Keratinocyte (primary cell): ENCODE data around the gene TUBA1B. TPM values are rescaled to one million over a fixed set of nuclear protein-coding genes. Genes with fewer than 3 reads are reported as not detected.
A peak's percentile ranks its signal among the peaks of the same experiment; 100 is the strongest.

Source experiments
- DNase-seq: peaks from one replicate; pipeline ENCODE4 v3.0.0-alpha.2; 2011; ENCODE audit warnings: low read depth, missing footprints, low spot score
- FAIRE-seq: peaks from 2 replicates; lab custom pipeline; 2011; peaks lifted over from hg19 to GRCh38; lab: Jason Lieb, UNC
- H2AFZ ChIP-seq: 2 replicates; pipeline ENCODE4 v1.6.0; 2012; ENCODE audit warnings: low read length, control low read depth, inconsistent platforms; ENCODE audit not compliant: control insufficient read depth
- H3K27ac ChIP-seq: 2 replicates; pipeline ENCODE4 v1.5.1; 2011; ENCODE audit warnings: low read length; ENCODE audit not compliant: control insufficient read depth, insufficient read depth
- H3K27me3 ChIP-seq: 3 replicates; pipeline ENCODE4 v1.6.0; 2011; ENCODE audit warnings: low read length; ENCODE audit not compliant: control insufficient read depth, insufficient read depth; ENCODE audit errors: extremely low read depth
- H3K36me3 ChIP-seq, 2 experiments: 2 replicates in 1 of 2; 3 replicates in 1 of 2; pipeline ENCODE4 v1.5.1; 2011; ENCODE audit warnings: low read length in 2 of 2, mild to moderate bottlenecking in 1 of 2; ENCODE audit not compliant: control insufficient read depth in 2 of 2, insufficient read depth in 2 of 2; ENCODE audit errors: extremely low read depth in 1 of 2
- H3K4me1 ChIP-seq: 3 replicates; pipeline ENCODE4 v1.5.1; 2011; ENCODE audit warnings: low read length; ENCODE audit not compliant: control insufficient read depth, insufficient read depth; ENCODE audit errors: extremely low read depth
- H3K4me2 ChIP-seq: 3 replicates; pipeline ENCODE4 v1.6.0; 2011; ENCODE audit warnings: low read depth, low read length; ENCODE audit not compliant: control insufficient read depth, insufficient read depth; ENCODE audit errors: extremely low read depth
- H3K4me3 ChIP-seq, 3 experiments: fragments of 200-600 bp in 1 of 3; sonication (generic) in 1 of 3; 2 replicates in 2 of 3; 3 replicates in 1 of 3; pipeline ENCODE4 v1.5.1; 2011 to 2016; ENCODE audit warnings: low read length in 3 of 3, mild to moderate bottlenecking in 3 of 3, control low read depth in 2 of 3, inconsistent platforms in 1 of 3, low read depth in 1 of 3, mixed read lengths in 1 of 3, mixed run types in 1 of 3, moderate library complexity in 1 of 3; ENCODE audit not compliant: control insufficient read depth in 2 of 3, insufficient read depth in 2 of 3; ENCODE audit errors: extremely low read depth in 1 of 3
- H3K79me2 ChIP-seq: 2 replicates; pipeline ENCODE4 v1.6.0; 2012; ENCODE audit warnings: low read length; ENCODE audit not compliant: control insufficient read depth, insufficient read depth
- H3K9ac ChIP-seq: 3 replicates; pipeline ENCODE4 v1.6.0; 2011; ENCODE audit warnings: low read length; ENCODE audit not compliant: control insufficient read depth, insufficient read depth; ENCODE audit errors: extremely low read depth
- H3K9me1 ChIP-seq: 3 replicates; pipeline ENCODE4 v1.6.0; 2011; ENCODE audit warnings: low read length; ENCODE audit not compliant: control insufficient read depth, insufficient read depth; ENCODE audit errors: extremely low read depth
- H3K9me3 ChIP-seq: 2 replicates; pipeline ENCODE4 v1.5.1; 2012; ENCODE audit warnings: low read depth, low read length; ENCODE audit not compliant: control insufficient read depth
- H4K20me1 ChIP-seq: 3 replicates; pipeline ENCODE4 v1.6.0; 2011; ENCODE audit warnings: low read length; ENCODE audit not compliant: control insufficient read depth, insufficient read depth; ENCODE audit errors: extremely low read depth
- EZH2 ChIP-seq: IDR thresholded peaks from one replicate; pipeline ENCODE4 v1.6.1; 2012; ENCODE audit warnings: inconsistent platforms, mild to moderate bottlenecking, low read length, moderate library complexity
- dilution Hi-C: fragments of 300-500 bp; cut with MboI; formaldehyde crosslinking; loops from one replicate; pipeline ENCODE4 v1.7.0; 2020; ENCODE audit warnings: low sequenced_read_pairs; ENCODE audit not compliant: extremely low pct_ligation_motif_present
- polyA minus RNA-seq, 3 experiments: library from RNA; depleted of rRNA, polyadenylated mRNA; stranded (reverse); fragments of >200 nt; gene quantifications; 1 replicate in 1 of 3; 2 replicates in 1 of 3; 3 replicates in 1 of 3; pipeline ENCODE4 v1.2.3, GENCODE V29; 2011
- polyA plus RNA-seq, 5 experiments: library from polyadenylated mRNA; depleted of rRNA in 3 of 5; stranded (reverse) in 3 of 5; stranded (forward) in 1 of 5; unstranded in 1 of 5; fragments of >200 nt; gene quantifications; 1 replicate in 1 of 5; 2 replicates in 3 of 5; 3 replicates in 1 of 5; pipeline versions ENCODE4 v1.2.1 to v1.2.3, GENCODE V29; 2011 to 2012; ENCODE audit warnings: missing spikeins in 2 of 5, low read depth in 1 of 5, low replicate concordance in 1 of 5
- TF ChIP-seq, protein P1 (sequence below), 3 experiments: IDR thresholded peaks in 1 of 3; conservative IDR thresholded peaks in 1 of 3; optimal IDR thresholded peaks in 1 of 3; 2 replicates in 2 of 3; 3 replicates in 1 of 3; pipeline versions ENCODE3 to v1.5.1; 2011; ENCODE audit warnings: low read length in 3 of 3, mild to moderate bottlenecking in 3 of 3, moderate library complexity in 2 of 3, control low read depth in 1 of 3, inconsistent platforms in 1 of 3; ENCODE audit not compliant: insufficient read depth in 2 of 3; ENCODE audit errors: extremely low read depth in 1 of 3

TUBA1B gene
- polyA plus RNA-seq (1,122 to 2,676 TPM (median 2,055 TPM) in 3 replicates), polyA minus RNA-seq (1,956 to 3,195 TPM (median 2,566 TPM) in 3 replicates)
- 41.5 TPM for polyA plus RNA-seq (2011; ENCODE audit: low read depth)
- polyA plus RNA-seq (2011; cell fraction: cytosol; rRNA removed), result 1,432 and 1,444 TPM in 2 replicates
- polyA plus RNA-seq (2011; cell fraction: nucleus; rRNA removed), result 847 and 904 TPM in 2 replicates
- polyA plus RNA-seq (2012; ENCODE audit: low replicate concordance), result 266 and 1,477 TPM in 2 replicates
- 1,040 TPM for polyA minus RNA-seq (2011; cell fraction: cytosol; rRNA and poly(A)+ RNA removed)
- 326 and 464 TPM in 2 replicates for polyA minus RNA-seq (2011; cell fraction: nucleus; rRNA and poly(A)+ RNA removed)

DNA sequence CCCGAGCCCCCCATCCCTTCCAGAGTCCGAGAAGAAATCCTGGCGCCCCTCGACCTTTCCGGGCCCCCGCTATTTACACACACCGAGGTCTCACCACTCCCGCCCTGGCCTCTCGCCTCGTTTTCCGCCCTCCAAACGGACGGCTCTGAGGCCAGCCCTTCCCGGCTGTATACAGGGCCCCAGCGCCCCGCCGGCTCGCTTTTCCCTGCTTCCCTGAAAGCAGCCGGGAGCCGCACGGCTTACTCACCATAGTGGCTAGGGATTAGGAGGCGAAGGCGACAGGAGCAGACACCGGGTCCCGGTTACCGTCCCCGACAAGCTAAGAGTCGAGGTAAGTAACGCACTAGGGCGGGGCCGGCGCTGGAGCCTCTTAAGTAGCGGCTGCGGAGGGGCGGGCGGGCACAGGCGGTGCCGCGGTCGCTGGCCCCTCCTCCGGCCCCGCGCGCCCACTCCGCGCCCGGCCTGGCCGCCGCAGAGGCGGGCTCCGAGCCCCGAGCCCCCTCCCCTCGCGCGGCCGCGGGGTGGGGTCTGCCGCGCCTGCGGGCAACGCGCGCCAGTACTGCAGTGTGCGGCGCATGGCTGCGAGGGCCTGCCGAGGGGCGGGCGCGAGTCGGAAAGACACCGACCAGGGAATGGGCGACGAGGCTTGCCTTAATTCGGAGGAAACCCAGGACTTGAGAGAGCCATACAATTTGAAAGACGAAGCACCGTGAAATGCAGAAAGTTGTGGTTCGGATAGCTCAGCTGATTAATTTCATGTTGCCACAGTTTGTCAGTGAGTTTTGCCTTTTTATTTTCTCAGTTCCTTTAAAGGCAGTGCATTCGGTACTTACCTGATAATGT lies at the start of gene TUBA1B:
TUBA1B (minus strand) TSS at position 345 of the 843 bp plus-strand sequence; CDS start at position 250, 95 bp downstream.
- Histone ChIP-seq H3K79me2 (peaks cover 22% of the 10 kb centered on the region), H3K27me3 (no peaks in the 10 kb centered on the region), H3K4me1 (peaks cover 22% of the 10 kb centered on the region)

DNA sequence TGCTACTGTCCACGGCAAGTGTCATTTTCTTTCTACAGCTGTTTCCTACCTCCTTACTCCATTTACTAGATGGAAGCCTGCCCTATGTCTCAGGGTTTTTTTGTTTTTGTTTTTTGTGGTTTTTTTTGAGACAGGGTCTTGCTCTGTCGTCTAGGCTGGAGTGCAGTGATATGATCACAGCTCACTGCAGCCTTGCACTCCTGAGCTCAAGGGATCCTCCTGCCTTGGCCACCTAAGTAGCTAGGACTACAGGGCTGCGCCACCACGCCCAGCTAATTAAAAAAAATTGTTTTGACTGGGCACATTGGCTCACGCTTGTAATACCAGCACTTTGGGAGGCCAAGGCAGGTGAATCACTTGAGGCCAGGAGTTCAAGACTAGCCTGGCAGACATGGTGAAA lies 43.0 kb upstream of the TUBA1B start:
- Histone ChIP-seq H3K27ac (no peak overlapping the region), H4K20me1 (no peaks in the 10 kb centered on the region), H3K9me3 (no peaks in the 10 kb centered on the region), H3K4me2 (no peak overlapping the region), H3K27me3 (no peaks in the 10 kb centered on the region), H3K4me3 (no peak overlapping the region), H3K9me1 (no peaks in the 10 kb centered on the region), H3K9ac (no peak overlapping the region), H3K36me3 (no peaks in the 10 kb centered on the region), H3K79me2 (no peaks in the 10 kb centered on the region), H2AFZ (no peak overlapping the region), H3K4me1 (no peaks in the 10 kb centered on the region)
- dilution Hi-C loops, result no loop called here
- FAIRE-seq, result no peak
- TF ChIP-seq, protein P1, sequence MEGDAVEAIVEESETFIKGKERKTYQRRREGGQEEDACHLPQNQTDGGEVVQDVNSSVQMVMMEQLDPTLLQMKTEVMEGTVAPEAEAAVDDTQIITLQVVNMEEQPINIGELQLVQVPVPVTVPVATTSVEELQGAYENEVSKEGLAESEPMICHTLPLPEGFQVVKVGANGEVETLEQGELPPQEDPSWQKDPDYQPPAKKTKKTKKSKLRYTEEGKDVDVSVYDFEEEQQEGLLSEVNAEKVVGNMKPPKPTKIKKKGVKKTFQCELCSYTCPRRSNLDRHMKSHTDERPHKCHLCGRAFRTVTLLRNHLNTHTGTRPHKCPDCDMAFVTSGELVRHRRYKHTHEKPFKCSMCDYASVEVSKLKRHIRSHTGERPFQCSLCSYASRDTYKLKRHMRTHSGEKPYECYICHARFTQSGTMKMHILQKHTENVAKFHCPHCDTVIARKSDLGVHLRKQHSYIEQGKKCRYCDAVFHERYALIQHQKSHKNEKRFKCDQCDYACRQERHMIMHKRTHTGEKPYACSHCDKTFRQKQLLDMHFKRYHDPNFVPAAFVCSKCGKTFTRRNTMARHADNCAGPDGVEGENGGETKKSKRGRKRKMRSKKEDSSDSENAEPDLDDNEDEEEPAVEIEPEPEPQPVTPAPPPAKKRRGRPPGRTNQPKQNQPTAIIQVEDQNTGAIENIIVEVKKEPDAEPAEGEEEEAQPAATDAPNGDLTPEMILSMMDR (optimal IDR thresholded peaks at IDR 0.05 in 1 of 3, IDR thresholded peaks at IDR 0.05 in 1 of 3, conservative IDR thresholded peaks at IDR 0.05 in 1 of 3; ENCODE audit: extremely low read depth in 1 of 3, insufficient read depth in 2 of 3, low read length in 3 of 3), result no peak
- no peak for TF ChIP-seq EZH2
- no peak for DNase-seq

More for the DNA sequence above, at the start of gene TUBA1B:
- Histone ChIP-seq H3K36me3 (peaks cover 8 to 21% of the 10 kb centered on the region in 2 experiments), H3K4me2 (peak within 1 kb of the TSS; percentile 87), H3K9ac (peak within 1 kb of the TSS; percentile 100), H4K20me1 (peaks cover 8% of the 10 kb centered on the region), H3K9me3 (no peaks in the 10 kb centered on the region), H2AFZ (peak within 1 kb of the TSS; percentile 91), H3K4me3 (peak within 1 kb of the TSS; percentile 96 to 99 (median 99)), H3K27ac (peak within 1 kb of the TSS; percentile 99), H3K9me1 (no peaks in the 10 kb centered on the region)
- DNase-seq (peak; percentile 90), FAIRE-seq (no peak)
- dilution Hi-C loops, result no loop called here
- TF ChIP-seq, protein P1 (optimal IDR thresholded peaks at IDR 0.05 in 1 of 3, IDR thresholded peaks at IDR 0.05 in 1 of 3, conservative IDR thresholded peaks at IDR 0.05 in 1 of 3; ENCODE audit: extremely low read depth in 1 of 3, insufficient read depth in 2 of 3, low read length in 3 of 3), result no peak
